Smooth muscle cell (in vitro differentiated cells): Measurements from ENCODE around the gene EEF1AKMT1. TPM values are rescaled to one million over a fixed set of nuclear protein-coding genes. Genes with fewer than 3 reads are reported as not detected.

ENCODE experiments used
- DNase-seq: peaks from one replicate; lab custom pipeline; 2025; ENCODE audit not compliant: unreplicated experiment; lab: John Stamatoyannopoulos, UW
- H2AFZ ChIP-seq: fragments of 200-600 bp; sonication (generic); 2 replicates; pipeline ENCODE4 v1.6.0; 2016; ENCODE audit warnings: antibody characterized with exemption, low read depth, mild to moderate bottlenecking
- H3F3A ChIP-seq: fragments of 200-600 bp; sonication (generic); 2 replicates; pipeline ENCODE4 v1.6.0; 2017; ENCODE audit warnings: antibody characterized with exemption, low read depth
- H3K27ac ChIP-seq: fragments of 200-600 bp; sonication (generic); 2 replicates; pipeline ENCODE4 v1.5.1; 2016; ENCODE audit warnings: low read depth, mild to moderate bottlenecking
- H3K27me3 ChIP-seq: fragments of 200-600 bp; sonication (generic); 2 replicates; pipeline ENCODE4 v1.6.1; 2016; ENCODE audit warnings: low read depth, mild to moderate bottlenecking
- H3K36me3 ChIP-seq: fragments of 200-600 bp; sonication (generic); 2 replicates; pipeline ENCODE4 v1.5.1; 2016; ENCODE audit warnings: low read depth
- H3K4me1 ChIP-seq: fragments of 200-600 bp; sonication (generic); 2 replicates; pipeline ENCODE4 v1.5.1; 2016; ENCODE audit warnings: low read depth
- H3K4me2 ChIP-seq: fragments of 200-600 bp; sonication (generic); 2 replicates; pipeline ENCODE4 v1.6.0; 2016; ENCODE audit warnings: mild to moderate bottlenecking
- H3K4me3 ChIP-seq: fragments of 200-600 bp; sonication (generic); 2 replicates; pipeline ENCODE4 v1.5.1; 2016; ENCODE audit warnings: mild to moderate bottlenecking
- H3K79me2 ChIP-seq: fragments of 200-600 bp; sonication (generic); 2 replicates; pipeline ENCODE4 v1.6.0; 2016; ENCODE audit warnings: low read depth, mild to moderate bottlenecking
- H3K9ac ChIP-seq: fragments of 200-600 bp; sonication (generic); 2 replicates; pipeline ENCODE4 v1.6.0; 2016; ENCODE audit warnings: low read depth
- H3K9me3 ChIP-seq: fragments of 200-600 bp; sonication (generic); replicated peaks from 2 replicates; pipeline ENCODE4 v1.5.1; 2016; ENCODE audit warnings: low read depth
- H4K20me1 ChIP-seq: fragments of 200-600 bp; sonication (generic); 2 replicates; pipeline ENCODE4 v1.6.0; 2016; ENCODE audit warnings: low read depth
- WGBS: methylation state at CpG from one replicate; pipeline ENCODE4 v1.1.7; 2016; ENCODE audit warnings: low lambda C conversion rate; 5-methylcytosine and 5-hydroxymethylcytosine counted together
- polyA plus RNA-seq: library from polyadenylated mRNA; unstranded; fragments of >200 nt; fragmentation: Nextera tagmentation; extraction: Ambion mirVana; gene quantifications from 2 replicates; pipeline ENCODE4 v1.2.1, GENCODE V29; 2016
- total RNA-seq: library from RNA; depleted of rRNA; stranded (reverse); fragments of >200 nt; gene quantifications from 2 replicates; pipeline ENCODE4 v1.2.3, GENCODE V29; 2014
- TF ChIP-seq, protein P1 (sequence below): fragments of 200-600 bp; sonication (generic); IDR thresholded peaks from 2 replicates; pipeline ENCODE4 v1.5.1; 2017; ENCODE audit warnings: borderline replicate concordance, mild to moderate bottlenecking, antibody characterized with exemption; ENCODE audit not compliant: insufficient read depth, poor library complexity, severe bottlenecking

Gene EEF1AKMT1
- total and polyA plus RNA-seq, 2 experiments from 2014 or later, result 15.0 to 17.3 TPM

DNA sequence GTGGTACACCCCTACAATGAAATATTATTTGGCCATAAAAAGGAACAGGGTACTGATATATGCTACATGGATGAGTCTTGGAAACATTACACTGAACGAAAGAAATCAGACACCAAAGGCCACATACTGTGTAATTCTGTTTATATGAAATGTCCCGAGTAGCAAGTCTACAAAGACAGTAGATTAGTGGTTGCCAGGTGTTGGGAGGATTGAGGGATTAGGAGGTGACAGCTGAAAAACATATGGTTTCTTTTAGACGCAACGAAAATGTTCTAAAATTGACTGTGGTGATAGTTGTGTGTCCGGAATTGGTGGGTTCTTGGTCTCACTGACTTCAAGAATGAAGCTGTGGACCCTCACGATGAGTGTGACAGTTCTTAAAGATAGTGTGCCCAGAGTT, 35.1 kb downstream of the EEF1AKMT1 start:
- Histone ChIP-seq H3K27me3 (no peaks in the 10 kb centered on the region), H3K9me3 (no peaks in the 10 kb centered on the region), H3K36me3 (no peaks in the 10 kb centered on the region), H3K4me2 (no peak overlapping the region), H3K9ac (no peak overlapping the region), H3K4me1 (no peaks in the 10 kb centered on the region), H2AFZ (no peak overlapping the region), H3K79me2 (no peaks in the 10 kb centered on the region), H3F3A (no peaks in the 10 kb centered on the region), H4K20me1 (no peaks in the 10 kb centered on the region), H3K27ac (no peak overlapping the region), H3K4me3 (no peak overlapping the region)
- TF ChIP-seq, protein P1, sequence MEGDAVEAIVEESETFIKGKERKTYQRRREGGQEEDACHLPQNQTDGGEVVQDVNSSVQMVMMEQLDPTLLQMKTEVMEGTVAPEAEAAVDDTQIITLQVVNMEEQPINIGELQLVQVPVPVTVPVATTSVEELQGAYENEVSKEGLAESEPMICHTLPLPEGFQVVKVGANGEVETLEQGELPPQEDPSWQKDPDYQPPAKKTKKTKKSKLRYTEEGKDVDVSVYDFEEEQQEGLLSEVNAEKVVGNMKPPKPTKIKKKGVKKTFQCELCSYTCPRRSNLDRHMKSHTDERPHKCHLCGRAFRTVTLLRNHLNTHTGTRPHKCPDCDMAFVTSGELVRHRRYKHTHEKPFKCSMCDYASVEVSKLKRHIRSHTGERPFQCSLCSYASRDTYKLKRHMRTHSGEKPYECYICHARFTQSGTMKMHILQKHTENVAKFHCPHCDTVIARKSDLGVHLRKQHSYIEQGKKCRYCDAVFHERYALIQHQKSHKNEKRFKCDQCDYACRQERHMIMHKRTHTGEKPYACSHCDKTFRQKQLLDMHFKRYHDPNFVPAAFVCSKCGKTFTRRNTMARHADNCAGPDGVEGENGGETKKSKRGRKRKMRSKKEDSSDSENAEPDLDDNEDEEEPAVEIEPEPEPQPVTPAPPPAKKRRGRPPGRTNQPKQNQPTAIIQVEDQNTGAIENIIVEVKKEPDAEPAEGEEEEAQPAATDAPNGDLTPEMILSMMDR, result no peak
- WGBS, result 92% methylated on average over 6 of the region's 6 CpGs
- no peak for DNase-seq

DNA sequence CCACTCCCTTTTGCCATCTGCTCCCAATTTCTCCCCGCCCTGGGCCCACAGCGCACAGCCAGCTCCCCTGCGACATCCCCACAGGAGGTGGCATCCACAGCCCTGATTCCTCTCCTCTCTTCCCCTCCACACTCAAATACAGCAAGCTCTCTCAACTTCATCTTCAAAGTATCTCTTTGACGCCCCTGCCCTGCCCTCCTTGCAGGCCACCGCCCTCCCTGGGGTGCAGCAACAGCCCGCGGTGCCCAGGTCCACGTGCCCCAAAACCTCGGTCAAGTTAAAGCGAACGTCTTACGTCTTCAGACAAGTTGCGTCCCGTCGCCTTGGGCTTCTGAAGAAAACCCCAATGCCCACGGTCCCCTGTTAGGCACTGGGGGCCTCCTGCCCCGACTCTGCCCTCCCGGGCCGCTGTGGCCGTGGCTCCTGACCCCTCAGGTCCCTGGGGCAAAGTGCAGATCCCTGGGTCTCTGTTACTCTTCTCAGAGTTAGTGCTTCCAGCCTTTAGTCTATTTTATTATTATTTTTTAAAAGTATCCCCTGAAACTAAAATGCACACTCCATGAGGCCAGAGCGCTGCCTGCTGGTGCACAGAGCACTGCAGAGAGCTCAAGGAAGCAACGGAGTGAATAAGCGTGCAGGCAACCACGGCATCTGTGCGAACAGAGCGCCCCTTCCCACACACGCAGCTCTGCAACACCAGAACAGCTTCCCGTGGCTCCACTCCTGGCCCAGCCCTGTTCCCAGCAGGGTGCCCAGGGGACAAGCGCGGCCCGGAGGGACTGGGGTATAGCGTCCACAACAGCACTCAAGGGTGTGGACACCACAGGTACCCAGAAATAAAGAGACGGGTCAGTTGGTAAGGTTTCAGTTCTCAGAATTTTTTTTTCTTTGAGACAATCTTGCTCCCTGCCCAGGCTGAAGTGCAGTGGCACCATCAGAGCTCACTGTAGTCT, 43.9 kb downstream of the EEF1AKMT1 start:
- H3K27me3 ChIP-seq, result no peaks in the 10 kb centered on the region
- no peaks in the 10 kb centered on the region for H3K79me2 ChIP-seq
- no peak overlapping the region for H3K4me3 ChIP-seq
- H3F3A ChIP-seq, result no peaks in the 10 kb centered on the region
- WGBS, result 94% methylated on average over 33 of the region's 33 CpGs
- H3K36me3 ChIP-seq, result no peaks in the 10 kb centered on the region
- no peaks in the 10 kb centered on the region for H4K20me1 ChIP-seq
- no peaks in the 10 kb centered on the region for H3K4me1 ChIP-seq
- no peak overlapping the region for H2AFZ ChIP-seq
- no peak overlapping the region for H3K9ac ChIP-seq
- TF ChIP-seq, protein P1, result no peak
- no peaks in the 10 kb centered on the region for H3K9me3 ChIP-seq
- H3K4me2 ChIP-seq, result no peak overlapping the region
- no peak overlapping the region for H3K27ac ChIP-seq
- no peak for DNase-seq

DNA sequence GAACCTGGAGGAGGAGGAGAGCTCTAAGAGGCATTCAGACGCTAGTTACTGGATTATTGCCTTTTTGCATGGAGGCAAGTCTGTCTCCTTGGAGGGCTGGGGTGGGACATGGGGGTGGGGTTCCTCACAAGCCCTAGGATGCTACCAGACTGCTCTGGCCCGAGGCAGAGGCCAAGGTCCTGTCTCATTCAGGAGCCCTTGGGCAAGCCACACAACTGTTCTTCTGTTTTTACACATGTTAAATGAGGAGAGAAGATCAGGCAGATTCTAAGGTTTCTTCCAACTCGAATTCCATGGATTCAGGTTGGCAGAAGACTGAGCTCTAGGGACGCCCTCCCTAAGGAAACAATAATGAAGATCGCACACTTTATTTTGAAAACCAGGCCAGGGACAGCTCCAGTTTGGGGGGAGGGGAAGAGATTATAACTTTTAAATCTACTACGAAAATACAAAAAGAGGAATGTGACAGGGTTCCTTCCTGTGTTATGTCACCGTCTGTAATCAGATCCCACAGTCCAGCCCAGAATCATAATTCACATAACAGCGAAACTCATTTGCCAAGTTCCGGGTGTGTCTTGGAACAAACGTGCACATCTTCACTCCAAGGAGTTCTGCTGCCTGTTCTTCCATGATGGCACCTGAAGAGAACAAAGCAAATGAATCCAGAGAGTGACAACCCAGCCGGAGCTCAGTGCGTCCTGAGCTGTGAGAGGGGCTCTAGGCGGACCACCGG, 45.0 kb downstream of the EEF1AKMT1 start:
- no peak for DNase-seq
- Histone ChIP-seq H4K20me1 (no peaks in the 10 kb centered on the region), H3K4me3 (no peak overlapping the region), H3K9ac (no peak overlapping the region), H3K36me3 (no peaks in the 10 kb centered on the region), H3K9me3 (no peaks in the 10 kb centered on the region), H3K79me2 (no peaks in the 10 kb centered on the region), H3K4me2 (no peak overlapping the region), H3K4me1 (no peaks in the 10 kb centered on the region), H3F3A (no peaks in the 10 kb centered on the region), H2AFZ (no peak overlapping the region), H3K27me3 (no peaks in the 10 kb centered on the region), H3K27ac (no peak overlapping the region)
- 90% methylated on average over 14 of the region's 14 CpGs for WGBS
- TF ChIP-seq, protein P1, result no peak
